PC-9 (cell line): ENCODE results near the gene PTGES. TPM values are rescaled to one million over a fixed set of nuclear protein-coding genes. Genes with fewer than 3 reads are reported as not detected.

ENCODE experiments used
- BruUV-seq: library from RNA; stranded (reverse); fragments of 400-500 nt; replicated peaks from 2 replicates; lab custom pipeline; 2021; lab: Mats Ljungman, UMichigan
- CTCF ChIA-PET: fragments of 300-600 bp; sonication (Branson Sonifier 250); formaldehyde crosslinking; loops from one replicate; lab custom pipeline; 2022; ENCODE audit warnings: antibody characterized with exemption; lab: Charles Lee
- POLR2A ChIA-PET: fragments of 300-600 bp; sonication (Branson Sonifier 250); formaldehyde crosslinking; loops from one replicate; lab custom pipeline; 2022; ENCODE audit warnings: antibody characterized with exemption; ENCODE audit not compliant: unreplicated experiment; lab: Charles Lee
- DNase-seq, 2 experiments: peaks; one replicate each; pipeline versions ENCODE4 v3.0.0 to v3.0.0-alpha.2; 2015 to 2022; ENCODE audit warnings: mixed read lengths in 1 of 2
- H2AFZ ChIP-seq: fragments of 200-600 bp; sonication (generic); 2 replicates; pipeline ENCODE4 v1.8.1; 2017; ENCODE audit warnings: antibody characterized with exemption
- H3F3A ChIP-seq: fragments of 200-600 bp; sonication (generic); 2 replicates; pipeline ENCODE4 v1.8.1; 2017; ENCODE audit warnings: antibody characterized with exemption, mild to moderate bottlenecking, low read depth; ENCODE audit not compliant: insufficient read depth
- H3K27ac ChIP-seq: fragments of 200-600 bp; sonication (generic); 2 replicates; pipeline ENCODE4 v1.6.1; 2016; ENCODE audit warnings: mixed run types
- H3K27me3 ChIP-seq: fragments of 200-600 bp; sonication (generic); 2 replicates; pipeline ENCODE4 v1.6.1; 2016; ENCODE audit warnings: low read depth, mixed run types; ENCODE audit not compliant: insufficient read depth
- H3K36me3 ChIP-seq: fragments of 200-600 bp; sonication (generic); 2 replicates; pipeline ENCODE4 v1.6.1; 2016; ENCODE audit warnings: low read depth, mixed run types
- H3K4me1 ChIP-seq: fragments of 200-600 bp; sonication (generic); replicated peaks from 2 replicates; pipeline ENCODE4 v1.6.1; 2016; ENCODE audit warnings: mixed run types; ENCODE audit not compliant: insufficient read depth
- H3K4me2 ChIP-seq: fragments of 200-600 bp; sonication (generic); 2 replicates; pipeline ENCODE4 v1.6.1; 2017; ENCODE audit warnings: mixed run types
- H3K4me3 ChIP-seq: fragments of 200-600 bp; sonication (generic); 2 replicates; pipeline ENCODE4 v1.6.1; 2016; ENCODE audit warnings: mixed run types
- H3K79me2 ChIP-seq: fragments of 200-600 bp; sonication (generic); 2 replicates; pipeline ENCODE4 v1.6.1; 2017; ENCODE audit warnings: low read depth, mixed run types
- H3K9me2 ChIP-seq: fragments of 200-600 bp; sonication (generic); 2 replicates; pipeline ENCODE4 v1.8.1; 2017; ENCODE audit warnings: mild to moderate bottlenecking; ENCODE audit not compliant: insufficient read depth
- H3K9me3 ChIP-seq: fragments of 200-600 bp; sonication (generic); 2 replicates; pipeline ENCODE4 v1.8.1; 2016; ENCODE audit warnings: low read depth; ENCODE audit not compliant: insufficient read depth
- H4K20me1 ChIP-seq: fragments of 200-600 bp; sonication (generic); 2 replicates; pipeline ENCODE4 v1.8.1; 2017; ENCODE audit not compliant: insufficient read depth
- CTCF ChIP-seq: fragments of 200-600 bp; sonication (generic); conservative IDR thresholded peaks from 2 replicates; pipeline ENCODE4 v1.6.1; 2017; ENCODE audit warnings: mixed run types, antibody characterized with exemption, mild to moderate bottlenecking, moderate library complexity
- EZH2 ChIP-seq: fragments of 200-600 bp; sonication (generic); IDR thresholded peaks from 2 replicates; pipeline ENCODE4 v1.8.0; 2017; ENCODE audit warnings: antibody characterized with exemption, low read depth
- intact Hi-C: fragments of 100-400 bp; cut with micrococcal nuclease; formaldehyde crosslinking; loops from one replicate; pipeline ENCODE4 v1.10.0; 2022; ENCODE audit not compliant: unreplicated experiment
- total RNA-seq: library from RNA; stranded (reverse); gene quantifications from 2 replicates; pipeline ENCODE4 v1.2.3, GENCODE V29; 2021

PTGES gene
- total RNA-seq, 1 experiment from 2014 or later = 119 TPM

GRCh38 chr9:129718647-129719046 lies 34.2 kb downstream of the PTGES start:
- POLR2A ChIA-PET = no interaction called here

GRCh38 chr9:129717991-129718390 lies 34.9 kb downstream of the PTGES start:
- DNase-seq = no peak
- no peak for TF ChIP-seq EZH2
- TF ChIP-seq CTCF = no peak
- Histone ChIP-seq H3K79me2 (no peaks in the 10 kb centered on the region), H3K27me3 (no peaks in the 10 kb centered on the region), H3K4me3 (no peak overlapping the region), H3K9me3 (no peaks in the 10 kb centered on the region), H3K27ac (no peak overlapping the region), H2AFZ (no peak overlapping the region), H3F3A (no peaks in the 10 kb centered on the region), H3K4me2 (no peak overlapping the region), H3K9me2 (no peaks in the 10 kb centered on the region), H4K20me1 (no peaks in the 10 kb centered on the region), H3K4me1 (no peaks in the 10 kb centered on the region), H3K36me3 (no peaks in the 10 kb centered on the region)
- CTCF ChIA-PET = interaction anchor here (0.6 kb wide), 1 partner anchor 9 kb away, joined by 11 read pairs; no protein-coding TSS in a partner anchor
- BruUV-seq = no TSS peak
- intact Hi-C loops = no loop called here
- POLR2A ChIA-PET = no interaction called here

More at GRCh38 chr9:129718647-129719046, 34.2 kb downstream of the PTGES start:
- Histone ChIP-seq H3K27me3 (no peaks in the 10 kb centered on the region), H3K9me2 (no peaks in the 10 kb centered on the region), H3K27ac (no peak overlapping the region), H2AFZ (no peak overlapping the region), H3F3A (no peaks in the 10 kb centered on the region), H3K79me2 (no peaks in the 10 kb centered on the region), H3K4me3 (no peak overlapping the region), H3K4me1 (no peaks in the 10 kb centered on the region), H3K4me2 (no peak overlapping the region), H3K9me3 (no peaks in the 10 kb centered on the region), H4K20me1 (no peaks in the 10 kb centered on the region), H3K36me3 (no peaks in the 10 kb centered on the region)
- intact Hi-C loops = no loop called here
- BruUV-seq = no TSS peak
- DNase-seq = no peak
- no peak for TF ChIP-seq EZH2
- TF ChIP-seq CTCF = no peak
- CTCF ChIA-PET = no interaction called here

- H3F3A ChIP-seq = no peaks in the 10 kb centered on the region
These were observed 36.8 kb downstream of the PTGES start for GRCh38 chr9:129716091-129716490.

More at GRCh38 chr9:129716091-129716490, 36.8 kb downstream of the PTGES start:
- Histone ChIP-seq H3K4me1 (no peaks in the 10 kb centered on the region), H3K4me2 (no peak overlapping the region), H4K20me1 (no peaks in the 10 kb centered on the region), H2AFZ (no peak overlapping the region), H3K36me3 (no peaks in the 10 kb centered on the region), H3K4me3 (no peak overlapping the region), H3K27me3 (no peaks in the 10 kb centered on the region), H3K79me2 (no peaks in the 10 kb centered on the region), H3K9me3 (no peaks in the 10 kb centered on the region), H3K27ac (no peak overlapping the region), H3K9me2 (no peaks in the 10 kb centered on the region)
- ChIA-PET POLR2A (interaction anchor here (0.5 kb wide), 1 partner anchor 11 kb away, joined by 3 read pairs; no protein-coding TSS in a partner anchor), CTCF (interaction anchor here (0.6 to 0.7 kb wide), 3 partner anchors 69 to 307 kb away, joined by 3 to 4 read pairs (median 4); no protein-coding TSS in a partner anchor)
- BruUV-seq = no TSS peak
- intact Hi-C loops = no loop called here
- no peak for TF ChIP-seq EZH2
- TF ChIP-seq CTCF = no peak
- DNase-seq = no peak
